Melanocyte of skin (primary cell): ENCODE measurements around the gene RALA. TPM values are rescaled to one million over a fixed set of nuclear protein-coding genes. Genes with fewer than 3 reads are reported as not detected.

Experiments
- total RNA-seq, 2 donors: library from RNA; depleted of rRNA; stranded (reverse); fragments of >200 nt; gene quantifications; 2 replicates each; pipeline ENCODE4 v1.2.3, GENCODE V29; 2012

The RALA gene, protein sequence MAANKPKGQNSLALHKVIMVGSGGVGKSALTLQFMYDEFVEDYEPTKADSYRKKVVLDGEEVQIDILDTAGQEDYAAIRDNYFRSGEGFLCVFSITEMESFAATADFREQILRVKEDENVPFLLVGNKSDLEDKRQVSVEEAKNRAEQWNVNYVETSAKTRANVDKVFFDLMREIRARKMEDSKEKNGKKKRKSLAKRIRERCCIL
- total RNA-seq: 10 to 100 TPM; 11.4 to 13.0 TPM

DNA sequence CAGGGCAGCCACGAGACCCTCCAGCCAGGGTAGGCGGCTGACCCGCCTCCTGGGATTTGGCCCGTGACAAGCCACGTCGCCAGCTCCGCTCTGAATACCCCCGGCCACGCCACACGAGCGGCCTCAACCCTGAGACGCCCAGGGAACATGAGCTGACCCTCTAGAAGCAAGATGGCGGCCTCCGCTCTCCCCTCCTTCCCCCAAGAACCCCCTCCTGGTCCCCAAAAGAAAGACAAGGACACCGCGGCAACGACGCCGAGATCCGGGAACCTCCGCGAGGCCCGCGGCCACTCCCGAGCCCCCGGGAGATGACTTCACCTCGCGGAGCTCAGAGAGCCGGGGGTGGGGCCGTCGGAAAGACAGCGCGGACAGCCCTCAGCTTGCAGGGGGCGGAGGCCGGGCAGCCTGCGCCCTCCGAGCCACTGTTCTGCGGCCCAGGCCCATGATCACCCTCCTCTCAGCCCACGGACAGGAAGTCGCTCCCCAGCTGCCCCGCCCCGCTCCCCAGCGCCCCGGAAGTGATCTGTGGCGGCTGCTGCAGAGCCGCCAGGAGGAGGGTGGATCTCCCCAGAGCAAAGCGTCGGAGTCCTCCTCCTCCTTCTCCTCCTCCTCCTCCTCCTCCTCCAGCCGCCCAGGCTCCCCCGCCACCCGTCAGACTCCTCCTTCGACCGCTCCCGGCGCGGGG lies at the start of gene RALA:
Gene RALA (plus strand): TSS at position 526 of the 685 bp plus-strand sequence. CDS start 63,096 bp downstream, outside the sequence.

Other genes with a start within 250 kb of the RALA start
- 10 to 100 TPM; 26.3 to 33.0 TPM for gene YAE1, start 57.2 kb upstream of the RALA start, total RNA-seq